Activated gamma-delta T cell treated with Interleukin-2 at 50 U/mL for 16 hours (primary cell): ENCODE results near the gene MAML2.
A peak's percentile ranks its signal among the peaks of the same experiment; 100 is the strongest.

Source experiments
- DNase-seq: peaks from one replicate; pipeline ENCODE4 v3.0.0-alpha.2; 2020

Gene MAML2

DNA sequence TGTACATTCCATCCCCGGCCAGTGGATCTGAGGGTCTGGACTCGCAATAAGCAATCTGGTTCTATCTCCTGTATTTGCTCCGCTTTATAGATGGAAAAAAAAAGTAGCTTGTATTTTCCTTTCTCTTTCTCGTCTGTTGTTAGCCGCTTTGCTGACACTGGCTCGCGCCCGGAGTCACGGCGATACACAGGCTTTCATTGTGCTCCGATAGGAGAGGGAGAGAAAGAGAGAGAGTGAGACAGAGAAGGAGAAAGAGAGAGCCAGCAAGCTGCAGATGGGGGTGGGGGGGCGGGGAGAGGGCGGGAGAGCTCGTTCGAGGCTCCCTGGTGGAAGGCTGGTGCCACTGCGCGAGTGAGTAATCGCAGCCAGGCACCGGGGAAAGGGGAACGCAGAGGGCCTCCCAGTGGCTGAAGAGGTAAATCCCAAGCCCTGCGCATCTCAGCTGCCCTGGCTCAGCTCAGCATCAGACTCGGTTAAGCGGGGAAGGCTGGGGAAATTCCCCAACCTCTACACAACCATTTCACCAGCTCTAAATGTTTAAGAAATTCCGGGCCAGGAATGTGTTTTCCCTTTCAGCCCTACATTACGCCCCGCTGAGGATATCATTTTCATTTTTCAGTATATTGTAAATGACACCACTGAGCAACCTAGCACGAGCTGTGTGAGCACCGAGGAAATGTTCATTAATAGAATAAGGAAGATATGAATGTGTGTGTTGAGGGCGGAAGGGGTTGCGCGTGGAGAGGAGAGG lies at the start of gene MAML2:
MAML2 (minus strand) TSS at position 235 of the 751 bp plus-strand sequence. CDS start 1,300 bp downstream, outside the sequence.
- DNase-seq, result peak; percentile 87

DNA sequence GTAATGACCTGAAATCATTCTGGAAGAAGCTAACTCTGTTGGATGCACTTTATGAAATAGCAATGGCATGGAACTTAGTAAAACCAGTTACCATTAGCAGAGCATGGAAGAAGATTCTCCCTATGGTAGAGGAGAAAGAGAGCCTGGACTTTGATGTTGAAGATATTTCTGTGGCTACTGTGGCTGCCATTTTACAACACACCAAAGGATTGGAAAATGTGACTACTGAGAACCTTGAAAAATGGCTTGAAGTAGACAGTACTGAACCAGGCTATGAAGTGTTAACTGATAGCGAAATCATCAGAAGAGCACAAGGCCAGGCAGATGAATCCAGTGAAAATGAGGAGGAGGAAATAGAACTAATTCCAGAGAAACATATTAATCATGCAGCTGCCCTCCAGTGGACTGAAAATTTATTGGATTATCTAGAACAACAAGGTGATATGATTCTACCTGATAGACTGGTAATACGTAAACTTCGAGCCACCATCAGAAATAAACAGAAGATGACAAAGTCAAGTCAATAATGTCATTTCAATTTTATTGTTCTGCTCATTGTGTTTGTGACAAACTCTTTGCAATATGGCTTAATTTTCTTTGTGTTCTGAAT lies 48.8 kb upstream of the MAML2 start:
- no peak for DNase-seq

DNA sequence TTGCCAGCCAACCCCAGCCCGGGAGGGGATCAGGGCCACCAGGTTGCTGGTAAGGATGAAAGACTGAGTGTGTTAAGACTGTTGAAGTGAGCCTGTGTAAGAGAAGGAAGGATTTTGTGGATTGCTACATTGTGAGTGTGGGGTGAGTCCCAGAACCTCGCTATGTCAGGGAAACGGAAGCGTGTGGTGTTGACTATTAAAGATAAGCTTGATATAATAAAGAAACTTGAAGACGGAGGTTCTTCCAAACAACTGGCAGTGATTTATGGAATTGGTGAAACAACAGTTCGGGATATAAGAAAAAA lies 47.4 kb upstream of the MAML2 start:
- no peak for DNase-seq

- peak; percentile 99 for DNase-seq
Observed at GRCh38 chr11:96389720-96390487, 46.9 kb upstream of the MAML2 start, which contains the start of the genes CCDC82 and JRKL. TSS of gene CCDC82 (minus strand) at chr11:96389912. CDS start at chr11:96384747, 5,165 bp downstream. TSS of gene JRKL (plus strand) at chr11:96390013. CDS start at chr11:96390650, 637 bp downstream.

DNA sequence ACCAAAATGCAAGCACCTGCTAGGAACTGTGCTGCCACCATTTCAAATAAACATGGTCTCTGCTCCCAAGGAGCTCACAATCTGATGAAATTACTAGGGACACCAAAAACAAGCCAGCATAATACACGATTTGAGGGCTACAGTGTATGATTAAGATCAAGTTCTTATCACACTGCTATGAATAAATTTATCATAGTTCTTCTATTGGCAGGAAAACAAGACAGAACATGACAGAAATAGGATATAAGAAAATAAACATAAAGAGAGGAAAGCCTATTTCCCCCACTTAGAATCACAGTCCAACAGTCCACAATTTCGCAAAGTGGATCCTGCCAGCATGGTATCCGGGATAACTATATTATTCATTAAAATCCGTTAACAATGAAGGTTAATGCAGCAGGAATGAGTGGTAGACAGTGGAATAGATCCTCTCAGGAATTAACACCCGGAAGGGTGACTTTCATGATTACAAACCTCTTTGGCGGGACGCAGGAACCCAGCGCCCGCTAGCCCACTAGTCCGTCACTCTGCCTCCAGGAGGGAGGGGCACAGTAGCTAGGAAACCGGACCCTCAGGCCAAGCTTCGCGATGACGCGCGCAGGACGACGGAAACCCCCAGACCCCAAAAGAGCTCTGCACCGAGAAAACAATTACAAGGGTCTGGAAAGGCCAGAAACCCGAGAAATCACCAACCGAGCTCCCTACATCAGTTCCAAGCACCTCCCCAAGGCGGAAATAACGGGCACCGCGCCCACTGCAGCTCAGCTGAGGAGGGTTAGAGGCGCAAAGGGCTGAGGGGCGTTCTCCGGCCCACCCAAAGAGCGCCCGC lies 46.1 kb upstream of the MAML2 start:
- DNase-seq, result no peak

DNA sequence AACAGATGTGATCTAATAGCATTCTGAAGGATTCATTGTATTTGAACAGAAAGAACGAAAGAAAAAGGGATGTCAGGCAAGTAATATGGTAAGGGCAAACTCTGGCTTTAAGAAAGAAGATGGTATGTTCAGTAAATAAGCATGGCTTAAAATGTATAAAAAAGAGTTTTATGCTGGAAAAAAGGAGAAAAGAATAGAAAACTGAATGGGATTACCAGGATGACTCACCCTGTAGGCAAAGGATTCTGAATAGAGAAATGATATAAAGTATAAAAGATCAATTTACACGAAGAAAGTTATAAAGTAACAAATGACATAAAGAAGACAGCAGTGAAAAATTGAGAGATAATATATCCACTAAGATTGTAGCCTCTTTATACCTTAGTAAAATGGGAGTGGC lies 42.2 kb upstream of the MAML2 start:
- no peak for DNase-seq

DNA sequence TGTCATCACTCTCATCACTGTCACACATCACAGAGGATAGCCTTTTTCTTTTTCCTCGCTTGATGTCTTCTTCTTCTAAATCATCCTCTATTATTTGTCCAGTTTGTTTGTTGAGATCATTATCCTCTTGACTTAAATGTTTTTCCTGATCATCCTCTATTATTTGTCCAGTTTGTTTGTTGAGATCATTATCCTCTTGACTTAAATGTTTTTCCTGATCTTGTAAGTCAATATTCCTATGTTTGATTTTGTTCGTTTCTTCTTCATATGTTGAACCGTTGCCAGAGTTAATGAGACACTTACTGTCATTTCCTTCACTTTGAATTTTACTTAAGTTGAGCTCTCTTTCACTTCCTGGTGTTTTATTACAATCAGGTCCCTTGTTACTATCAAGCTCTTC lies 41.2 kb upstream of the MAML2 start:
- no peak for DNase-seq

- no peak for DNase-seq
Observed at GRCh38 chr11:96376796-96377195, 33.8 kb upstream of the MAML2 start.

- no peak for DNase-seq
Observed at GRCh38 chr11:96373826-96374225, 30.8 kb upstream of the MAML2 start.

GRCh38 chr11:96367342-96367741 lies 24.3 kb upstream of the MAML2 start:
- DNase-seq, result no peak

DNA sequence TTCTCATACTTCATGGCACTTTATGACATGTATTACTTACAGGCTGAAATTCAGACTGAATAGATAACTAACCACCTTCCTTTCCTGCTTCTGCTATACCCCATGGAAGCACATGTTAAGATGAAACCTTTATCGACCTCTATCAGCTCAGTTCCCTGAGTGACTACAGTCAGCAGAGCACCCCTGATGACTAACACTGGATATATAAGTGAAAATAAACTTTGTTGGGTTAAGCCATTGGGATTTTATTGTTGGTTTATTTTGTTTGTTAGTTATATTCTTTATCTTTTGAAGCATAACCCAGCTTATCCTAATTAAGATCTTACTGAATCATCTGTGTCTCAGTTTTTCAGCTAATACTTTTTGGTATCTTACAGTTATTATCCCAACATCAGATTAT lies 23.0 kb upstream of the MAML2 start:
- DNase-seq, result no peak

DNA sequence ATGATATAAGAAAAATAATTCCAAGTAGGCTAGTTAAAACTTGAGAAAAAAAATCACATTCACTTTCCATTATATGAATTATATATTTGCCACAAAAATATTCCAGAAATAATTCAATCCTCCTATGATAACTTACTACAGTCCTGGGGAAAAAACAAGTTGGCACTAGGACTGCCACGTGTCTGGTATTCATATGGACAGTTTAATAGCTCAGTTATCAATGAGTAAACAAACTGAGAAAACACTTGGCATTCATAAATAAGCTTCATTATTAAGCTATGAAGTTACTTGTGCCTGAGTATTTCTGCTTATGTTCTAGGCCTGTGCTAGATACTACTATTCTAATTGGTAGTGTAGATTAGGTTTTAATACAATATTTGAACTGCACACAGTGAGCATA lies 22.5 kb upstream of the MAML2 start:
- DNase-seq, result no peak

DNA sequence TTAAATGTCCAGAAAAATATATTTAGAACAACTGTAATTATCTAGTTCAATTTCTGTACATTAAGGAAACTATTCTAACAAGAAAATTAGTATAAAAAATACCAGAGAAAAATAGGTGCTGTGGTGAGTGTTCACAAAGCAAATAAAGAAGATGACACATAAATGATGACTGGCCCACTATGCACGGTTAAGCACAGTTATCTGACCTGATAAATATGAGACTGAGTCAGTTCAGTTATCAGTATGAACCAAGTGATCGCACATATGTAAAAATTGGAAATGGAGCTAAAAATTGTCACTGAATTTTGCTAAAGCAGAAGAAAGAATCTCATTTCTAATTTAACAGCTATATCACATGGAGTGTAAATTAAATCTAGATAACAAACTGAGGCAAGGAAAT lies 18.8 kb upstream of the MAML2 start:
- no peak for DNase-seq

- no peak for DNase-seq
Observed at GRCh38 chr11:96358321-96358720, 15.3 kb upstream of the MAML2 start.

DNA sequence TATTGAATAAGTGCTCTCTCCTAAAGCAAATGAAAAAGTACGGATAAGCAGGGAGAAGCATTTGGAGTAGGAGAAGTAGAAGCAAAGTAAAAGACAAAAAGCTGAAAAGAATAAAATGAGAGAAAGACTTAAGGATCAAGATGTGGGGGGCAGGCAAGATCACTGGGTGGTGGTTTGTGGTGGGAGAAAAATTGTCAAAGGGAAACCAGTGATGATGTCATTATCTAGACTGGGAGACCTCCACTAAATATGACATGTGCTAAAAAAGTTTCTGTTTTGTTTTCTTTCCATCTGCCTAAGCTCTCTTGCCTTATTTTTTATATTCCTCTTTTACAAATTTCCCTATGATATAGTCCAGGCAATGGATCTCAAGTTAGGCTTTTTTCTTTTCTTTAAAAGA lies 14.8 kb upstream of the MAML2 start:
- no peak for DNase-seq

- DNase-seq, result no peak
Observed at GRCh38 chr11:96356848-96357247, 13.9 kb upstream of the MAML2 start.

DNA sequence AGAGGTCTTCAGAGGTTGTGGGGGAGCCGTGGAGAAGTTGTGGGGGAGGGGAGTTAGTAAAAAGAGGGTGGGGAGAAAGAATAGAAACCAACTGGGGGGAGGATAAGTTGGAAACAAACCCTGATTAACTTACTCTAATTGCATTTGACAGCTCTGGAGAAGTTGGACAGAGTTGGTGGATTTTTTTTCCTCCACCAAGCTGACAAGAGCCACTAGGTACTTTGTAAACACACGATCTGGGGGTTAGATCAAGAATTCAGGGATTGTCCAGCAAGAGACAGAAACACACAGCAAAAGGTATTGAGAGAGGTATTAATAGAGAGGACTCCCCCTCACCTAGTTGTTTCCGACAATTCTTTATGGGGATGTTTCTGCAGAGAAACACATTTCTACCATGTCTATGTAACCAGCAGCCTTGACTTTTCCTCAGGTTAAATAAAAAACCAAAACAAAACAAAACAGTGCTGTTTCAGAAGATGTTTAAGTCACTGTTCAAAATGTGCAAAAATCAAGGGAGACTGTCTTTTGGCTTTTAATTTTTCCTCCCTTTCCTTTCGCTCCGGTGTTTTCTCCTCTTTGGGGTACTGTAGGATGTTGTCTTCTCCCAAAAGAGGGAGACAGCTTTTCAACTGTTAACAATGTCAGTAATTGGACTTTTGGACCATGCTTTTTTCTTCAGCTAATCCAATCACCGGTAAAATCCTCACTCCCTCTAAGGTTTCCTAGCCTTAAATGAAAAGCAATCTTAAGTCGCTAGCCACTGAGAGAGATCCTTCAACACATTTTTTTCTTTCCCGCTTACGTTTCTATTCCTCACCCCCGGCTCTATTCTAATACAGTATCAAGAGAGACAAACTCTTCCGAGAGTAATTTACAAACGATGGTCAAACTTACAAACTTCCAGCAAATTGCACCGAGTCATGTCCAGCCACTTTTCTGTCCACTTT lies 708 bp downstream of the MAML2 start:
- DNase-seq, result no peak

GRCh38 chr11:96341211-96342013 lies 1.6 kb downstream of the MAML2 start:
- DNase-seq, result peak; percentile 68

GRCh38 chr11:96340555-96340885 lies 2.5 kb downstream of the MAML2 start:
- DNase-seq, result no peak

DNA sequence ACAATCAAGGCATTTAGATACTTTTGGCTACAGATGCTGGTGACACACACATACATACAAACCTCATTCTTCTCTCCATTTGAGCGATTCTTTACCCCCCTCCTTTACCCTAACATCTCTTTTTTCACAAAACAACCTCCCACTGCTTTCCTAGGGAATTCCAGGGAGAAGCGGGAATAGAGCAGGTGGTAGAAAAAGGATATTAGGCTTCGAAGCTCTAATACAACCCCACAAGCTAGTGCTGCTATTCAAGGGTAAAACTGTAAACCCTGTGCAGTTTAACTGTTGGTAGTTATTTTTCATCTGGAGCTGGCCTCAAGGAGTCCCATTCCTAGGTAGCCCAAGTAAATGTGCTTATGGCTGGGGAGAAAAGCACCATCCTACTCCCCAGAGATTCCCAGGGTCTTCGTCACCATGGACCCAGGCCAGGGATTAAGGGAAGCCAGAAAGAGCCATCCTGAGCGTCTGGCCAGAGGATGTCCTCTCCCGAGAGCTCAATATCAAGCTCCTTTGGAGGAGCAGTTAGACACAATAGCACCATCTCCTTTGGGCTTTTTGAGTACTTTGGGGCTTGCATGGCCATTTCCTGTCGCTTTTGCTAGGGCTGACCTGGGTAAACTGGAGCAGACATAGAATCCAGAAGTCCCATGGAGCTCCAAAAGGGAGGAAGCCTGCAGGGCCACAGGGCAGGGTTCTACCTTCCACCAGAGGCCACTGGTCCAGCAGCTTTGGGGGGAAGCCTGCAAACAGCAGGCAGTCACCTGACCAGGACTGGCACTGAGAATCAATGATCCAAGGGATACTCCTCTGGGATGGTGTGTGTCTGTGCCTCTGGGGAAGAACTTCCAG lies 3.1 kb downstream of the MAML2 start:
- no peak for DNase-seq
